PC-3 (cell line): ENCODE measurements around the gene ATAD3B. TPM values are rescaled to one million over a fixed set of nuclear protein-coding genes. Genes with fewer than 3 reads are reported as not detected.
A peak's percentile ranks its signal among the peaks of the same experiment; 100 is the strongest.

ENCODE experiments used
- ATAC-seq: fragments of 200-7000 bp; cut with Tn5 transposase; 2 replicates; pipeline ENCODE4 v1.9.1; 2020; ENCODE audit warnings: mild to moderate bottlenecking, moderate library complexity
- BruUV-seq: library from RNA; stranded (reverse); fragments of 400-500 nt; replicated peaks from 2 replicates; lab custom pipeline; 2021; lab: Mats Ljungman, UMichigan
- CTCF ChIA-PET: fragments of 300-600 bp; sonication (Branson Sonifier 250); formaldehyde crosslinking; loops from one replicate; lab custom pipeline; 2022; ENCODE audit warnings: antibody characterized with exemption; lab: Charles Lee
- POLR2A ChIA-PET: fragments of 300-600 bp; sonication (Branson Sonifier 250); formaldehyde crosslinking; loops from one replicate; lab custom pipeline; 2022; ENCODE audit warnings: antibody characterized with exemption; ENCODE audit not compliant: unreplicated experiment; lab: Charles Lee
- DNase-seq: peaks from one replicate; pipeline ENCODE4 v3.0.0-alpha.2; 2015
- H2AFZ ChIP-seq: fragments of 300-600 bp; sonication (generic); 2 replicates; pipeline ENCODE4 v1.6.0; 2016; ENCODE audit warnings: antibody characterized with exemption, low read length
- H3F3A ChIP-seq: fragments of 300-600 bp; sonication (generic); one replicate; pipeline ENCODE4 v1.6.0; 2017; ENCODE audit warnings: antibody characterized with exemption, low read length, control low read depth, mild to moderate bottlenecking; ENCODE audit not compliant: unreplicated experiment
- H3K27ac ChIP-seq: fragments of 300-600 bp; sonication (generic); 2 replicates; pipeline ENCODE4 v1.5.1; 2016; ENCODE audit warnings: mild to moderate bottlenecking, low read length
- H3K27me3 ChIP-seq: fragments of 300-600 bp; sonication (generic); 2 replicates; pipeline ENCODE4 v1.6.1; 2016; ENCODE audit warnings: low read length, mixed read lengths
- H3K36me3 ChIP-seq: fragments of 300-600 bp; sonication (generic); 2 replicates; pipeline ENCODE4 v1.6.1; 2016; ENCODE audit warnings: low read depth, mixed run types, low read length, mixed read lengths
- H3K4me1 ChIP-seq: fragments of 300-600 bp; sonication (generic); 2 replicates; pipeline ENCODE4 v1.5.1; 2016; ENCODE audit warnings: low read length; ENCODE audit not compliant: insufficient read depth
- H3K4me2 ChIP-seq: fragments of 300-600 bp; sonication (generic); 2 replicates; pipeline ENCODE4 v1.6.0; 2016; ENCODE audit warnings: low read length
- H3K4me3 ChIP-seq: fragments of 300-600 bp; sonication (generic); 2 replicates; pipeline ENCODE4 v1.5.1; 2016; ENCODE audit warnings: mild to moderate bottlenecking, low read length, mixed read lengths
- H3K79me2 ChIP-seq: fragments of 300-600 bp; sonication (generic); 2 replicates; pipeline ENCODE4 v1.6.1; 2017; ENCODE audit warnings: low read length, mixed read lengths
- H3K9ac ChIP-seq: fragments of 300-600 bp; sonication (generic); 2 replicates; pipeline ENCODE4 v1.6.0; 2016; ENCODE audit warnings: mild to moderate bottlenecking, low read length
- H3K9me2 ChIP-seq: fragments of 300-600 bp; sonication (generic); replicated peaks from 2 replicates; pipeline ENCODE4 v1.6.1; 2016; ENCODE audit warnings: mixed run types, low read length, mixed read lengths
- H3K9me3 ChIP-seq: fragments of 300-600 bp; sonication (generic); 2 replicates; pipeline ENCODE4 v1.6.1; 2016; ENCODE audit warnings: low read length, mixed read lengths
- H4K20me1 ChIP-seq: fragments of 300-600 bp; sonication (generic); 2 replicates; pipeline ENCODE4 v1.6.1; 2016; ENCODE audit warnings: low read length, mixed read lengths
- CTCF ChIP-seq: fragments of 300-600 bp; sonication (generic); conservative IDR thresholded peaks from 2 replicates; pipeline ENCODE4 v1.5.1; 2017; ENCODE audit warnings: antibody characterized with exemption, low read depth, mild to moderate bottlenecking, low read length
- EZH2 ChIP-seq: fragments of 300-600 bp; sonication (generic); IDR thresholded peaks from one replicate; pipeline ENCODE4 v1.6.1; 2017; ENCODE audit warnings: antibody characterized with exemption, mild to moderate bottlenecking, low read length; ENCODE audit not compliant: unreplicated experiment
- EZH2phosphoT487 ChIP-seq: fragments of 300-600 bp; sonication (generic); IDR thresholded peaks from 2 replicates; pipeline ENCODE4 v1.6.1; 2018; ENCODE audit warnings: mild to moderate bottlenecking, antibody characterized with exemption, low read length, borderline replicate concordance
- intact Hi-C: fragments of 100-400 bp; cut with micrococcal nuclease; formaldehyde crosslinking; loops from 2 replicates; pipeline ENCODE4 v1.9.0; 2023
- total RNA-seq: library from RNA; depleted of rRNA; stranded (reverse); fragments of >200 nt; gene quantifications from 2 replicates; pipeline ENCODE4 v1.2.3, GENCODE V29; 2014

Gene ATAD3B
- total RNA-seq, 1 experiment from 2014 or later: 140 TPM

- peak overlapping the region; percentile 89 for H3K27ac ChIP-seq
- H3K27me3 ChIP-seq: no peaks in the 10 kb centered on the region
- H3K36me3 ChIP-seq: no peaks in the 10 kb centered on the region
- no peaks in the 10 kb centered on the region for H4K20me1 ChIP-seq
- DNase-seq (no peak), ATAC-seq (no peak)
- ChIA-PET CTCF (no interaction called here), POLR2A (no interaction called here)
- no peaks in the 10 kb centered on the region for H3K9me2 ChIP-seq
- H3K4me3 ChIP-seq: no peak overlapping the region
- peaks cover 48% of the 10 kb centered on the region for H3K4me1 ChIP-seq
- no peaks in the 10 kb centered on the region for H3K9me3 ChIP-seq
- H3F3A ChIP-seq: peaks cover 2% of the 10 kb centered on the region
- TF ChIP-seq CTCF (no peak), EZH2phosphoT487 (no peak), EZH2 (no peak)
- BruUV-seq: no TSS peak
- peaks cover 13% of the 10 kb centered on the region for H3K79me2 ChIP-seq
- intact Hi-C loops: no loop called here
- 0 out of 2 replicates have a peak overlapping the region, but pooled peaks have one; percentile 73 for H3K9ac ChIP-seq
- H2AFZ ChIP-seq: no peak overlapping the region
- peak overlapping the region; percentile 78; the same call in 1 of the 2 replicates for H3K4me2 ChIP-seq
These were observed 37.3 kb upstream of the ATAD3B start for GRCh38 chr1:1434131-1434823.

GRCh38 chr1:1434824-1435105 lies 36.8 kb upstream of the ATAD3B start:
- intact Hi-C loops: no loop called here
- TF ChIP-seq CTCF (no peak), EZH2phosphoT487 (no peak), EZH2 (no peak)
- Histone ChIP-seq H3K27ac (no peak overlapping the region), H3K36me3 (no peaks in the 10 kb centered on the region), H3K79me2 (peaks cover 13% of the 10 kb centered on the region), H3K9me3 (no peaks in the 10 kb centered on the region), H3K4me1 (peaks cover 48% of the 10 kb centered on the region), H3K4me3 (no peak overlapping the region), H4K20me1 (no peaks in the 10 kb centered on the region), H3K4me2 (peak overlapping the region; percentile 90), H3K27me3 (no peaks in the 10 kb centered on the region), H2AFZ (no peak overlapping the region), H3K9me2 (no peaks in the 10 kb centered on the region), H3F3A (no peaks in the 10 kb centered on the region), H3K9ac (no peak overlapping the region)
- CTCF ChIA-PET: no interaction called here
- ATAC-seq (no peak), DNase-seq (no peak)
- BruUV-seq: no TSS peak
- POLR2A ChIA-PET: no interaction called here

GRCh38 chr1:1435106-1435903 lies 36.3 kb upstream of the ATAD3B start, which contains the start of gene VWA1:
Gene VWA1, plus strand, starts transcription at chr1:1435690. Its CDS starts 59 bp downstream, at chr1:1435749.
- TF ChIP-seq EZH2phosphoT487 (no peak), EZH2 (no peak), CTCF (no peak)
- Histone ChIP-seq H3F3A (no peaks in the 10 kb centered on the region), H3K4me1 (peaks cover 48% of the 10 kb centered on the region), H3K9me2 (no peaks in the 10 kb centered on the region), H3K9me3 (no peaks in the 10 kb centered on the region), H4K20me1 (no peaks in the 10 kb centered on the region), H3K36me3 (no peaks in the 10 kb centered on the region), H3K27ac (no peak within 1 kb of the TSS), H2AFZ (peak within 1 kb of the TSS; percentile 59), H3K27me3 (no peaks in the 10 kb centered on the region), H3K79me2 (peaks cover 13% of the 10 kb centered on the region), H3K4me3 (peak within 1 kb of the TSS; percentile 88), H3K4me2 (peak within 1 kb of the TSS; percentile 100), H3K9ac (peak within 1 kb of the TSS; percentile 61)
- DNase-seq: peak; percentile 88
- BruUV-seq: no TSS peak
- intact Hi-C loops: no loop called here
- CTCF ChIA-PET: no interaction called here
- ATAC-seq: peak; percentile 74
- POLR2A ChIA-PET: no interaction called here
